ENCODE results near the gene DNAH12. TPM values are rescaled to one million over a fixed set of nuclear protein-coding genes. Genes with fewer than 3 reads are reported as not detected.
"Not testable (repeated sequence)": the region's sequence is repeated elsewhere in the genome, so short reads cannot be mapped to it uniquely, and the experiment has no call there.

Gene DNAH12
- total and polyA plus RNA-seq, 10 of the 15 experiments (the other 5 are each of a cell fraction or from before 2014, with no cell fraction given), result under 0.01 to 0.35 (median 0.08) TPM

- DNase-seq (ENCODE audit: low read depth, low spot score); H3K36me3 ChIP-seq (ENCODE audit: control insufficient read depth in 2 of 2, insufficient read depth in 2 of 2, low read length in 1 of 2); H3K79me2 ChIP-seq (ENCODE audit: control insufficient read depth, insufficient read depth, low read length); H3K4me1 ChIP-seq (ENCODE audit: control insufficient read depth, insufficient read depth, low read length); H3K4me2 ChIP-seq (ENCODE audit: control insufficient read depth, insufficient read depth); H3K9ac ChIP-seq (ENCODE audit: control insufficient read depth, insufficient read depth, low read length); H3K27me3 ChIP-seq (replicated peaks in 1 of 2; ENCODE audit: control insufficient read depth in 2 of 2, insufficient read depth in 2 of 2, low read length in 1 of 2); POLR2A ChIA-PET; CTCF ChIA-PET; in situ Hi-C loops (cut with MboI); H3K9me3 ChIP-seq (replicated peaks; ENCODE audit: control insufficient read depth, insufficient read depth, low read length); H4K20me1 ChIP-seq (ENCODE audit: control insufficient read depth, insufficient read depth); FAIRE-seq; RAD21 ChIA-PET (ENCODE audit: unreplicated experiment); H3K27ac ChIP-seq (ENCODE audit: control insufficient read depth, insufficient read depth); H2AFZ ChIP-seq (ENCODE audit: control insufficient read depth, low read depth, low read length); H3K4me3 ChIP-seq; BruUV-seq (replicated peaks); SMC1A ChIA-PET (ENCODE audit: uncharacterized antibody, unreplicated experiment): not testable (repeated sequence)
- WGBS (ENCODE audit: insufficient coverage, insufficient replicate concordance, low lambda C conversion rate, missing lambda C conversion rate), result under 1% methylated on average over 7 of the region's 7 CpGs
- intact Hi-C loops (cut with micrococcal nuclease; ENCODE audit: unreplicated experiment), result loop anchor here (10.0 kb wide), 1 partner anchor 334 kb away; no protein-coding TSS in a partner anchor
- peak; percentile 23; the same call in 2 of the 3 replicates for ATAC-seq
These were observed 105.7 kb downstream of the DNAH12 start for GRCh38 chr3:57438460-57438859.

GRCh38 chr3:57436195-57436761, 107.9 kb downstream of the DNAH12 start:
- Histone ChIP-seq H3K9me3 (replicated peaks; ENCODE audit: control insufficient read depth, insufficient read depth, low read length) (no peaks in the 10 kb centered on the region), H3K27ac (ENCODE audit: control insufficient read depth, insufficient read depth) (no peak overlapping the region), H3K4me1 (ENCODE audit: control insufficient read depth, insufficient read depth, low read length) (no peaks in the 10 kb centered on the region), H3K79me2 (ENCODE audit: control insufficient read depth, insufficient read depth, low read length) (no peaks in the 10 kb centered on the region), H3K9ac (ENCODE audit: control insufficient read depth, insufficient read depth, low read length) (no peak overlapping the region), H3K27me3 (replicated peaks in 1 of 2; ENCODE audit: control insufficient read depth in 2 of 2, insufficient read depth in 2 of 2, low read length in 1 of 2) (no peaks in the 10 kb centered on the region), H3K36me3 (ENCODE audit: control insufficient read depth in 2 of 2, insufficient read depth in 2 of 2, low read length in 1 of 2) (no peaks in the 10 kb centered on the region), H3K4me2 (ENCODE audit: control insufficient read depth, insufficient read depth) (no peak overlapping the region), H2AFZ (ENCODE audit: control insufficient read depth, low read depth, low read length) (no peak overlapping the region), H3K4me3 (no peak overlapping the region), H4K20me1 (ENCODE audit: control insufficient read depth, insufficient read depth) (no peaks in the 10 kb centered on the region)
- ChIA-PET POLR2A (no interaction called here), CTCF (interaction anchor here (2.7 kb wide), 1 partner anchor 39 kb away, joined by 7 read pairs; no protein-coding TSS in a partner anchor), SMC1A (ENCODE audit: uncharacterized antibody, unreplicated experiment) (interaction anchor here (2.3 kb wide), 1 partner anchor 39 kb away, joined by 9 read pairs; no protein-coding TSS in a partner anchor), RAD21 (ENCODE audit: unreplicated experiment) (no interaction called here)
- no TSS peak for BruUV-seq (replicated peaks)
- FAIRE-seq, result no peak
- DNase-seq (ENCODE audit: low read depth, low spot score), result no peak
- WGBS (ENCODE audit: insufficient coverage, insufficient replicate concordance, low lambda C conversion rate, missing lambda C conversion rate), result 35% methylated on average over 1 of the region's 1 CpG
- no peak for ATAC-seq
- no peak for TF ChIP-seq JUNB (IDR thresholded peaks at IDR 0.05)
- no peak for TF ChIP-seq WRNIP1 (IDR thresholded peaks at IDR 0.05; ENCODE audit: borderline replicate concordance, low read depth, low read length)
- TF ChIP-seq SRF (IDR thresholded peaks at IDR 0.05; ENCODE audit: low read depth in 2 of 2, low read length in 2 of 2), result no peak
- TF ChIP-seq MTA3 (IDR thresholded peaks at IDR 0.05; ENCODE audit: borderline replicate concordance, low read length), result no peak
- TF ChIP-seq FOXK2 (IDR thresholded peaks at IDR 0.05), result no peak
- TF ChIP-seq GATAD2B (conservative IDR thresholded peaks at IDR 0.05; ENCODE audit: low read depth), result no peak
- TF ChIP-seq SMARCA5 (IDR thresholded peaks at IDR 0.05), result no peak
- no peak for TF ChIP-seq CHD2 (IDR thresholded peaks at IDR 0.05; ENCODE audit: borderline replicate concordance, low read depth, low read length)
- TF ChIP-seq POU2F2 (IDR thresholded peaks at IDR 0.05; ENCODE audit: borderline replicate concordance, low read depth, low read length), result no peak
- no peak for TF ChIP-seq POLR2AphosphoS5 (IDR thresholded peaks at IDR 0.05; ENCODE audit: low read length)
- no peak for TF ChIP-seq RUNX3 (IDR thresholded peaks at IDR 0.05; ENCODE audit: low read length)
- no peak for TF ChIP-seq MTA2 (IDR thresholded peaks at IDR 0.05; ENCODE audit: low read depth)
- TF ChIP-seq HCFC1 (IDR thresholded peaks at IDR 0.05; ENCODE audit: low read length), result no peak
- TF ChIP-seq USF1 (IDR thresholded peaks at IDR 0.05; ENCODE audit: borderline replicate concordance, extremely low read length, insufficient read depth, low read depth, low read length), result no peak
- no peak for TF ChIP-seq EP300 (IDR thresholded peaks at IDR 0.05; ENCODE audit: borderline replicate concordance in 1 of 2, control insufficient read depth in 1 of 2, low read depth in 2 of 2, low read length in 2 of 2)
- no peak for TF ChIP-seq BACH1 (IDR thresholded peaks at IDR 0.05; ENCODE audit: borderline replicate concordance)
- no peak for TF ChIP-seq SMAD1 (IDR thresholded peaks at IDR 0.05; ENCODE audit: low read depth, partially characterized antibody)
- intact Hi-C loops (cut with micrococcal nuclease; ENCODE audit: unreplicated experiment), result loop anchor here (10.0 kb wide), 1 partner anchor 331 kb away; no protein-coding TSS in a partner anchor
- in situ Hi-C loops (cut with MboI), result no loop called here
